BJ (cell line): Measurements from ENCODE around the gene AKR1D1. TPM values are rescaled to one million over a fixed set of nuclear protein-coding genes. Genes with fewer than 3 reads are reported as not detected.

Experiments
- CTCF ChIA-PET: fragments of 350-600 bp; formaldehyde crosslinking; extraction: SDS; loops from one replicate; lab custom pipeline; 2021; ENCODE audit warnings: antibody characterized with exemption, inconsistent platforms; lab: Yijun Ruan, JAX
- POLR2A ChIA-PET: fragments of 300-600 bp; sonication (Branson Sonifier 250); formaldehyde crosslinking; extraction: SDS; loops from one replicate; lab custom pipeline; 2021; ENCODE audit warnings: antibody characterized with exemption; lab: Charles Lee
- DNase-seq: peaks from one replicate; pipeline ENCODE4 v3.0.0-alpha.2; 2011; ENCODE audit warnings: low read depth
- H3K27me3 ChIP-seq: 2 replicates; pipeline ENCODE4 v1.6.0; 2011; ENCODE audit warnings: low read length; ENCODE audit not compliant: control insufficient read depth, insufficient read depth
- H3K36me3 ChIP-seq: 2 replicates; pipeline ENCODE4 v1.5.1; 2011; ENCODE audit warnings: low read length; ENCODE audit not compliant: control insufficient read depth, insufficient read depth
- H3K4me3 ChIP-seq: 2 replicates; pipeline ENCODE4 v1.5.1; 2011; ENCODE audit warnings: low read depth, mild to moderate bottlenecking, control low read depth, low read length
- polyA minus RNA-seq: library from RNA; depleted of rRNA, polyadenylated mRNA; stranded (reverse); fragments of >200 nt; gene quantifications from 2 replicates; pipeline ENCODE4 v1.2.3, GENCODE V29; 2011; rRNA and poly(A)+ RNA removed
- polyA plus RNA-seq: library from polyadenylated mRNA; depleted of rRNA; stranded (reverse); fragments of >200 nt; gene quantifications from 2 replicates; pipeline ENCODE4 v1.2.3, GENCODE V29; 2011; rRNA removed
- TF ChIP-seq, protein P1 (sequence below): IDR thresholded peaks from 2 replicates; pipeline ENCODE4 v1.5.1; 2011; ENCODE audit warnings: low read depth, mild to moderate bottlenecking, control low read depth, inconsistent platforms, low read length, moderate library complexity; ENCODE audit not compliant: insufficient read depth

The AKR1D1 gene, protein sequence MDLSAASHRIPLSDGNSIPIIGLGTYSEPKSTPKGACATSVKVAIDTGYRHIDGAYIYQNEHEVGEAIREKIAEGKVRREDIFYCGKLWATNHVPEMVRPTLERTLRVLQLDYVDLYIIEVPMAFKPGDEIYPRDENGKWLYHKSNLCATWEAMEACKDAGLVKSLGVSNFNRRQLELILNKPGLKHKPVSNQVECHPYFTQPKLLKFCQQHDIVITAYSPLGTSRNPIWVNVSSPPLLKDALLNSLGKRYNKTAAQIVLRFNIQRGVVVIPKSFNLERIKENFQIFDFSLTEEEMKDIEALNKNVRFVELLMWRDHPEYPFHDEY
- polyA plus RNA-seq (not detected in 2 replicates), polyA minus RNA-seq (not detected in 2 replicates)

DNA sequence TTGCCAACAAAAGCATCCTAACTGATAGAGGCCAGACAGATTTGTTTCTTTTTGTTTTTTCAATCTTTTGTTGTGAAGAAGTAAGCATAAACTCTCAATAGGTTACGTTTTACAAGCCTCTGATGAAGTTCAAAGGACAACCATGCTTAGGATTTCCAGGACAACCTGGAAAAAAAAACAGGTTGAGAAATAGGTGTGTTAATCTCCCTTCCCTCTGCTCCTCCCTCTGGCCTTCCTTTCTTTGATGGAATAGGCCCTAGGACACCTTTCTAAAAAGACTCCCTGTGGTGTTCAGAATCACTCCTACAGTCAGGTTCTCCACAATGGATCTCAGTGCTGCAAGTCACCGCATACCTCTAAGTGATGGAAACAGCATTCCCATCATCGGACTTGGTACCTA lies at the start of gene AKR1D1:
Gene AKR1D1, plus strand, starts transcription at position 264 of the 400 bp plus-strand sequence. Its CDS starts 60 bp downstream, at position 324.
- no peaks in the 10 kb centered on the region for H3K36me3 ChIP-seq
- no peak within 1 kb of the TSS for H3K4me3 ChIP-seq
- TF ChIP-seq, protein P1, sequence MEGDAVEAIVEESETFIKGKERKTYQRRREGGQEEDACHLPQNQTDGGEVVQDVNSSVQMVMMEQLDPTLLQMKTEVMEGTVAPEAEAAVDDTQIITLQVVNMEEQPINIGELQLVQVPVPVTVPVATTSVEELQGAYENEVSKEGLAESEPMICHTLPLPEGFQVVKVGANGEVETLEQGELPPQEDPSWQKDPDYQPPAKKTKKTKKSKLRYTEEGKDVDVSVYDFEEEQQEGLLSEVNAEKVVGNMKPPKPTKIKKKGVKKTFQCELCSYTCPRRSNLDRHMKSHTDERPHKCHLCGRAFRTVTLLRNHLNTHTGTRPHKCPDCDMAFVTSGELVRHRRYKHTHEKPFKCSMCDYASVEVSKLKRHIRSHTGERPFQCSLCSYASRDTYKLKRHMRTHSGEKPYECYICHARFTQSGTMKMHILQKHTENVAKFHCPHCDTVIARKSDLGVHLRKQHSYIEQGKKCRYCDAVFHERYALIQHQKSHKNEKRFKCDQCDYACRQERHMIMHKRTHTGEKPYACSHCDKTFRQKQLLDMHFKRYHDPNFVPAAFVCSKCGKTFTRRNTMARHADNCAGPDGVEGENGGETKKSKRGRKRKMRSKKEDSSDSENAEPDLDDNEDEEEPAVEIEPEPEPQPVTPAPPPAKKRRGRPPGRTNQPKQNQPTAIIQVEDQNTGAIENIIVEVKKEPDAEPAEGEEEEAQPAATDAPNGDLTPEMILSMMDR: no peak
- POLR2A ChIA-PET: no interaction called here
- H3K27me3 ChIP-seq: no peaks in the 10 kb centered on the region
- no peak for DNase-seq
- CTCF ChIA-PET: interaction anchor here (1.2 kb wide), 1 partner anchor 25 kb away, joined by 3 read pairs; no protein-coding TSS in a partner anchor

GRCh38 chr7:138027100-138027499 lies 49.2 kb upstream of the AKR1D1 start:
- ChIA-PET CTCF (interaction anchor here (1.7 kb wide), 1 partner anchor 19 kb away, joined by 4 read pairs; no protein-coding TSS in a partner anchor), POLR2A (no interaction called here)
- no peak overlapping the region for H3K4me3 ChIP-seq
- no peaks in the 10 kb centered on the region for H3K36me3 ChIP-seq
- DNase-seq: no peak
- H3K27me3 ChIP-seq: no peaks in the 10 kb centered on the region; the same call in 1 of the 2 replicates
- TF ChIP-seq, protein P1: no peak

GRCh38 chr7:138029126-138029525 lies 47.1 kb upstream of the AKR1D1 start:
- no peak overlapping the region for H3K4me3 ChIP-seq
- no peaks in the 10 kb centered on the region for H3K36me3 ChIP-seq
- ChIA-PET CTCF (interaction anchor here (0.7 kb wide), 1 partner anchor 27 kb away, joined by 3 read pairs; the partner anchor contains the start of gene CREB3L2), POLR2A (no interaction called here)
- TF ChIP-seq, protein P1: no peak
- no peaks in the 10 kb centered on the region; the same call in 1 of the 2 replicates for H3K27me3 ChIP-seq
- DNase-seq: no peak

GRCh38 chr7:138029941-138030340 lies 46.3 kb upstream of the AKR1D1 start:
- DNase-seq: no peak
- no peaks in the 10 kb centered on the region for H3K36me3 ChIP-seq
- no peak overlapping the region for H3K4me3 ChIP-seq
- no peaks in the 10 kb centered on the region; the same call in 1 of the 2 replicates for H3K27me3 ChIP-seq
- CTCF ChIA-PET: interaction anchor here (0.7 to 1.2 kb wide), 2 partner anchors 8 to 572 kb away, joined by 3 read pairs; no protein-coding TSS in a partner anchor
- POLR2A ChIA-PET: no interaction called here
- TF ChIP-seq, protein P1: no peak

DNA sequence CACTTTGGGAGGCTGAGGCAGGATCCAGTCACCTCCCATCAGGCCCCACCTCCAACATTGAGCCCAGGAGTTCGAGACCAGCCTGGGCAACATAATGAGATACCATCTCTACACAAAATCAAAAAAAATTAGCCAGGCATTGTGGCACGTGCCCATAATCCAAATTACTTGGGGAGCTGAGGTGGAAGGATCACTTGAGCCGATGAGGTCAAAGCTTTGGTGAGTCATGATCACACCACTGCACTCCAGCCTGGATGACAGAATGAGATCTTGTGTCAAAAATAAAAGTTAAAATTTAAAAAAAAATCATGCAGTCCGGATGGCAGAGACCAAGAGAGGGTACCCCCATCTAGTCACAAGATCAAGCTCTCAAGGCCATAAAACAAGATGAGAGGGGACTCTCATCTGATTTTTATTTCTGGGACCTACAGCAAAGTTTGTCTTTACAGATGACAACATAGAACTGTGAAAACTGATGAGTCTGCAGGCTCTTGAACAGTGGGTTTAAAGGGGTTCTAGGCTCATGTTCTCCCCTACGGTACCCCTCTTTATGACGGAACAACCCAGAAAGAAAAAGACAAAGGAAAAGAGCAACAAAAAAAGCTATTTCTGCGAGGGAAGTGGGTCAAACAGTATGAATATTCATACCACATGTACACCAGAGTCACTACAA lies 45.4 kb upstream of the AKR1D1 start:
- DNase-seq: no peak
- Histone ChIP-seq H3K27me3 (no peaks in the 10 kb centered on the region; the same call in 1 of the 2 replicates), H3K4me3 (no peak overlapping the region), H3K36me3 (no peaks in the 10 kb centered on the region)
- TF ChIP-seq, protein P1: no peak
- ChIA-PET CTCF (interaction anchor here (0.6 to 1.2 kb wide), 2 partner anchors 9 to 573 kb away, joined by 3 read pairs; no protein-coding TSS in a partner anchor), POLR2A (no interaction called here)
